ENCODE measurements around the gene ALX4. TPM values are rescaled to one million over a fixed set of nuclear protein-coding genes. Genes with fewer than 3 reads are reported as not detected.
A peak's percentile ranks its signal among the peaks of the same experiment; 100 is the strongest.

ALX4 gene
- total and polyA plus RNA-seq, 9 of the 15 experiments (the other 6 are each of a cell fraction or from before 2014, with no cell fraction given), result 0.07 to 1.2 (median 0.33) TPM

- TF ChIP-seq, protein P1, sequence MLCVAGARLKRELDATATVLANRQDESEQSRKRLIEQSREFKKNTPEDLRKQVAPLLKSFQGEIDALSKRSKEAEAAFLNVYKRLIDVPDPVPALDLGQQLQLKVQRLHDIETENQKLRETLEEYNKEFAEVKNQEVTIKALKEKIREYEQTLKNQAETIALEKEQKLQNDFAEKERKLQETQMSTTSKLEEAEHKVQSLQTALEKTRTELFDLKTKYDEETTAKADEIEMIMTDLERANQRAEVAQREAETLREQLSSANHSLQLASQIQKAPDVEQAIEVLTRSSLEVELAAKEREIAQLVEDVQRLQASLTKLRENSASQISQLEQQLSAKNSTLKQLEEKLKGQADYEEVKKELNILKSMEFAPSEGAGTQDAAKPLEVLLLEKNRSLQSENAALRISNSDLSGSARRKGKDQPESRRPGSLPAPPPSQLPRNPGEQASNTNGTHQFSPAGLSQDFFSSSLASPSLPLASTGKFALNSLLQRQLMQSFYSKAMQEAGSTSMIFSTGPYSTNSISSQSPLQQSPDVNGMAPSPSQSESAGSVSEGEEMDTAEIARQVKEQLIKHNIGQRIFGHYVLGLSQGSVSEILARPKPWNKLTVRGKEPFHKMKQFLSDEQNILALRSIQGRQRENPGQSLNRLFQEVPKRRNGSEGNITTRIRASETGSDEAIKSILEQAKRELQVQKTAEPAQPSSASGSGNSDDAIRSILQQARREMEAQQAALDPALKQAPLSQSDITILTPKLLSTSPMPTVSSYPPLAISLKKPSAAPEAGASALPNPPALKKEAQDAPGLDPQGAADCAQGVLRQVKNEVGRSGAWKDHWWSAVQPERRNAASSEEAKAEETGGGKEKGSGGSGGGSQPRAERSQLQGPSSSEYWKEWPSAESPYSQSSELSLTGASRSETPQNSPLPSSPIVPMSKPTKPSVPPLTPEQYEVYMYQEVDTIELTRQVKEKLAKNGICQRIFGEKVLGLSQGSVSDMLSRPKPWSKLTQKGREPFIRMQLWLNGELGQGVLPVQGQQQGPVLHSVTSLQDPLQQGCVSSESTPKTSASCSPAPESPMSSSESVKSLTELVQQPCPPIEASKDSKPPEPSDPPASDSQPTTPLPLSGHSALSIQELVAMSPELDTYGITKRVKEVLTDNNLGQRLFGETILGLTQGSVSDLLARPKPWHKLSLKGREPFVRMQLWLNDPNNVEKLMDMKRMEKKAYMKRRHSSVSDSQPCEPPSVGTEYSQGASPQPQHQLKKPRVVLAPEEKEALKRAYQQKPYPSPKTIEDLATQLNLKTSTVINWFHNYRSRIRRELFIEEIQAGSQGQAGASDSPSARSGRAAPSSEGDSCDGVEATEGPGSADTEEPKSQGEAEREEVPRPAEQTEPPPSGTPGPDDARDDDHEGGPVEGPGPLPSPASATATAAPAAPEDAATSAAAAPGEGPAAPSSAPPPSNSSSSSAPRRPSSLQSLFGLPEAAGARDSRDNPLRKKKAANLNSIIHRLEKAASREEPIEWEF (CRISPR knock-in tag; IDR thresholded peaks at IDR 0.05), result 0 out of 2 replicates have a peak, but pooled peaks have one; percentile 23
- no peak for TF ChIP-seq KDM5B (IDR thresholded peaks at IDR 0.05; ENCODE audit: insufficient replicate concordance, low read depth, low read length)
- TF ChIP-seq, protein P2, sequence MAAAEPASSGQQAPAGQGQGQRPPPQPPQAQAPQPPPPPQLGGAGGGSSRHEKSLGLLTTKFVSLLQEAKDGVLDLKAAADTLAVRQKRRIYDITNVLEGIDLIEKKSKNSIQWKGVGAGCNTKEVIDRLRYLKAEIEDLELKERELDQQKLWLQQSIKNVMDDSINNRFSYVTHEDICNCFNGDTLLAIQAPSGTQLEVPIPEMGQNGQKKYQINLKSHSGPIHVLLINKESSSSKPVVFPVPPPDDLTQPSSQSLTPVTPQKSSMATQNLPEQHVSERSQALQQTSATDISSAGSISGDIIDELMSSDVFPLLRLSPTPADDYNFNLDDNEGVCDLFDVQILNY (CRISPR knock-in tag; IDR thresholded peaks at IDR 0.05), result no peak
- TF ChIP-seq, protein P3, sequence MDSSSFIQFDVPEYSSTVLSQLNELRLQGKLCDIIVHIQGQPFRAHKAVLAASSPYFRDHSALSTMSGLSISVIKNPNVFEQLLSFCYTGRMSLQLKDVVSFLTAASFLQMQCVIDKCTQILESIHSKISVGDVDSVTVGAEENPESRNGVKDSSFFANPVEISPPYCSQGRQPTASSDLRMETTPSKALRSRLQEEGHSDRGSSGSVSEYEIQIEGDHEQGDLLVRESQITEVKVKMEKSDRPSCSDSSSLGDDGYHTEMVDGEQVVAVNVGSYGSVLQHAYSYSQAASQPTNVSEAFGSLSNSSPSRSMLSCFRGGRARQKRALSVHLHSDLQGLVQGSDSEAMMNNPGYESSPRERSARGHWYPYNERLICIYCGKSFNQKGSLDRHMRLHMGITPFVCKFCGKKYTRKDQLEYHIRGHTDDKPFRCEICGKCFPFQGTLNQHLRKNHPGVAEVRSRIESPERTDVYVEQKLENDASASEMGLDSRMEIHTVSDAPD (CRISPR knock-in tag; IDR thresholded peaks at IDR 0.05), result no peak
- TF ChIP-seq SMAD4 (CRISPR knock-in tag; conservative IDR thresholded peaks at IDR 0.05), result no peak
- TF ChIP-seq BRF2 (IDR thresholded peaks at IDR 0.05; ENCODE audit: borderline replicate concordance, insufficient read depth, insufficient read length), result no peak
- no peak for TF ChIP-seq CHAMP1 (IDR thresholded peaks at IDR 0.05)
- TF ChIP-seq PHF20 (IDR thresholded peaks at IDR 0.05; ENCODE audit: partially characterized antibody), result no peak
- no peak for TF ChIP-seq ZNF134 (CRISPR knock-in tag; conservative IDR thresholded peaks at IDR 0.05)
- TF ChIP-seq TFAP4 (CRISPR knock-in tag; IDR thresholded peaks at IDR 0.05; ENCODE audit: borderline replicate concordance), result peak; percentile 32; the same call in 1 of the 2 replicates
- TF ChIP-seq JUND (IDR thresholded peaks at IDR 0.05; ENCODE audit: borderline replicate concordance, low read depth, low read length), result peak; percentile 48; the same call in 1 of the 2 replicates
- no peak for TF ChIP-seq JUND (tag; IDR thresholded peaks at IDR 0.05; ENCODE audit: borderline replicate concordance, low read depth, low read length)
- TF ChIP-seq GTF2A2 (tag; IDR thresholded peaks at IDR 0.05), result no peak
- peak; percentile 69 for TF ChIP-seq EGR1 (conservative IDR thresholded peaks at IDR 0.05)
Observed at GRCh38 chr11:44301564-44302271, 8.2 kb downstream of the ALX4 start (continued).
